HepG2 (cell line): Measurements from ENCODE around the gene SPTAN1. TPM values are rescaled to one million over a fixed set of nuclear protein-coding genes. Genes with fewer than 3 reads are reported as not detected.

Experiments used
- ATAC-seq: fragments of 200-7000 bp; cut with Tn5 transposase; 3 replicates; pipeline ENCODE4 v1.9.1; 2020; ENCODE audit warnings: mild to moderate bottlenecking, moderate library complexity
- BruUV-seq: library from RNA; stranded (reverse); fragments of 400-500 nt; replicated peaks from 2 replicates; lab custom pipeline; 2021; lab: Mats Ljungman, UMichigan
- CTCF ChIA-PET: fragments of 300-600 bp; formaldehyde crosslinking; extraction: SDS; loops from one replicate; lab custom pipeline; 2021; ENCODE audit warnings: low total read pairs, inconsistent platforms, low intra/inter-chr PET ratio; lab: Yijun Ruan, JAX
- POLR2A ChIA-PET: fragments of 350-600 bp; sonication (Branson Sonifier 250); formaldehyde crosslinking; loops from one replicate; lab custom pipeline; 2020; ENCODE audit warnings: antibody characterized with exemption, inconsistent platforms; lab: Yijun Ruan, JAX
- DNase-seq: peaks from one replicate; pipeline ENCODE4 v3.0.0-alpha.2; 2015; ENCODE audit warnings: low spot score
- FAIRE-seq: peaks from 3 replicates; lab custom pipeline; 2011; peaks lifted over from hg19 to GRCh38; lab: Jason Lieb, UNC
- H2AFZ ChIP-seq: one replicate; pipeline ENCODE4 v1.6.1; 2011; ENCODE audit warnings: low read length, inconsistent platforms
- H3K27ac ChIP-seq: fragments of 300-600 bp; 3 replicates; pipeline ENCODE4 v1.8.0; 2011; ENCODE audit warnings: mixed run types, mild to moderate bottlenecking, mixed read lengths, low read length, inconsistent platforms; ENCODE audit not compliant: insufficient read depth; ENCODE audit errors: extremely low read length
- H3K27me3 ChIP-seq, 2 experiments: fragments of 200-600 bp in 1 of 2; 2 replicates in 1 of 2; 3 replicates in 1 of 2; pipeline versions ENCODE4 v1.6.0 to v1.8.0; 2011; ENCODE audit warnings: low read length in 2 of 2, mild to moderate bottlenecking in 2 of 2, moderate library complexity in 2 of 2, inconsistent platforms in 1 of 2; ENCODE audit not compliant: insufficient read depth in 2 of 2, control insufficient read depth in 1 of 2
- H3K36me3 ChIP-seq, 2 experiments: fragments of 200-600 bp in 1 of 2; replicated peaks in 1 of 2; 2 replicates in 1 of 2; 3 replicates in 1 of 2; pipeline versions ENCODE4 v1.5.1 to v1.8.0; 2011; ENCODE audit warnings: low read length in 2 of 2, inconsistent platforms in 1 of 2; ENCODE audit not compliant: insufficient read depth in 2 of 2, control insufficient read depth in 1 of 2
- H3K4me1 ChIP-seq: 2 replicates; pipeline ENCODE4 v1.5.1; 2012; ENCODE audit warnings: low read length, inconsistent platforms; ENCODE audit not compliant: insufficient read depth
- H3K4me2 ChIP-seq: 2 replicates; pipeline ENCODE4 v1.6.0; 2011; ENCODE audit warnings: low read depth, low read length, inconsistent platforms
- H3K4me3 ChIP-seq, 3 experiments: fragments of 200-600 bp in 1 of 3; sonication (generic), shearing (Covaris generic) in 1 of 3; replicated peaks in 1 of 3; 2 replicates each; pipeline ENCODE4 v1.5.1; 2011 to 2016; ENCODE audit warnings: low read length in 3 of 3, inconsistent platforms in 2 of 3, low read depth in 2 of 3, mild to moderate bottlenecking in 2 of 3, control low read depth in 1 of 3, mixed read lengths in 1 of 3; ENCODE audit not compliant: insufficient read depth in 1 of 3
- H3K79me2 ChIP-seq: one replicate; pipeline ENCODE4 v1.6.1; 2011; ENCODE audit warnings: low read length, inconsistent platforms; ENCODE audit not compliant: insufficient read depth
- H3K9ac ChIP-seq: 2 replicates; pipeline ENCODE4 v1.6.0; 2011; ENCODE audit warnings: mild to moderate bottlenecking, low read depth, low read length, inconsistent platforms; ENCODE audit not compliant: insufficient read depth
- H3K9me3 ChIP-seq: 2 replicates; pipeline ENCODE4 v1.5.1; 2012; ENCODE audit warnings: mild to moderate bottlenecking, low read length
- H4K20me1 ChIP-seq: 2 replicates; pipeline ENCODE4 v1.6.0; 2011; ENCODE audit warnings: inconsistent platforms, mild to moderate bottlenecking, low read length, moderate library complexity; ENCODE audit not compliant: insufficient read depth
- DNMT3B ChIP-seq: conservative IDR thresholded peaks from 2 replicates; pipeline ENCODE4 v1.6.1; 2016; ENCODE audit warnings: missing biosample characterization, control low read depth
- ELF4 ChIP-seq: sonication (generic); formaldehyde crosslinking; IDR thresholded peaks from 2 replicates; pipeline ENCODE4 v1.5.0; 2020; ENCODE audit warnings: missing genetic modification reagents, mild to moderate bottlenecking, moderate library complexity, borderline replicate concordance
- KDM4B ChIP-seq: sonication (generic); formaldehyde crosslinking; IDR thresholded peaks from 2 replicates; pipeline ENCODE4 v1.4.0; 2020; ENCODE audit warnings: missing genetic modification reagents
- LCORL ChIP-seq, 2 experiments: fragments of 450-650 bp in 1 of 2; sonication (generic) in 1 of 2; formaldehyde crosslinking in 1 of 2; IDR thresholded peaks; 2 replicates each; pipeline versions ENCODE4 v1.5.0 to v1.6.1; 2017 to 2020; ENCODE audit warnings: antibody characterized with exemption in 1 of 2, missing genetic modification reagents in 1 of 2
- NBN ChIP-seq: fragments of 450-650 bp; conservative IDR thresholded peaks from 2 replicates; pipeline ENCODE4 v1.6.1; 2017
- PRDM10 ChIP-seq: sonication (generic); formaldehyde crosslinking; IDR thresholded peaks from 2 replicates; pipeline ENCODE4 v1.4.0; 2020; ENCODE audit warnings: low read depth, missing genetic modification reagents
- RFX3 ChIP-seq: IDR thresholded peaks from 2 replicates; pipeline ENCODE4 v1.6.1; 2016; ENCODE audit warnings: missing biosample characterization, missing genetic modification reagents
- SAP130 ChIP-seq: IDR thresholded peaks from 2 replicates; pipeline ENCODE4 v1.6.1; 2016; ENCODE audit warnings: low read depth
- TFDP2 ChIP-seq: sonication (generic); formaldehyde crosslinking; IDR thresholded peaks from 2 replicates; pipeline ENCODE4 v1.4.0; 2020; ENCODE audit warnings: missing genetic modification reagents
- U2AF2 ChIP-seq: fragments of 200-400 bp; formaldehyde crosslinking; IDR thresholded peaks from 2 replicates; pipeline ENCODE4 v1.6.1; 2017; ENCODE audit warnings: low read depth, mild to moderate bottlenecking, low read length
- ZBTB21 ChIP-seq: sonication (generic); formaldehyde crosslinking; IDR thresholded peaks from 2 replicates; pipeline ENCODE4 v1.4.0; 2020; ENCODE audit warnings: missing genetic modification reagents
- ZNF18 ChIP-seq: sonication (generic); formaldehyde crosslinking; IDR thresholded peaks from 2 replicates; pipeline ENCODE4 v1.8.0; 2022; ENCODE audit warnings: mild to moderate bottlenecking, missing genetic modification reagents; ENCODE audit not compliant: insufficient replicate concordance
- ZNF260 ChIP-seq: sonication (generic); formaldehyde crosslinking; IDR thresholded peaks from 2 replicates; pipeline ENCODE4 v1.4.0; 2020; ENCODE audit warnings: missing genetic modification reagents, low read depth, mild to moderate bottlenecking, borderline replicate concordance
- ZNF276 ChIP-seq: sonication (generic); formaldehyde crosslinking; IDR thresholded peaks from 2 replicates; pipeline ENCODE4 v1.4.0; 2020; ENCODE audit warnings: mild to moderate bottlenecking, low read depth, missing genetic modification reagents
- ZNF3 ChIP-seq: IDR thresholded peaks from 2 replicates; pipeline ENCODE4 v1.7.0; 2017; ENCODE audit warnings: inconsistent platforms
- ZNF484 ChIP-seq: sonication (generic); formaldehyde crosslinking; IDR thresholded peaks from 2 replicates; pipeline ENCODE4 v1.5.1; 2020; ENCODE audit warnings: mild to moderate bottlenecking, low read depth, missing genetic modification reagents, borderline replicate concordance
- ZNF749 ChIP-seq: sonication (generic); formaldehyde crosslinking; IDR thresholded peaks from 2 replicates; pipeline ENCODE4 v1.8.0; 2022; ENCODE audit warnings: mild to moderate bottlenecking, missing genetic modification reagents, moderate library complexity, borderline replicate concordance
- ZNF816 ChIP-seq: sonication (generic); formaldehyde crosslinking; IDR thresholded peaks from 2 replicates; pipeline ENCODE4 v1.8.0; 2022; ENCODE audit warnings: missing genetic modification reagents, mild to moderate bottlenecking, borderline replicate concordance
- WGBS: methylation state at CpG from one replicate; pipeline ENCODE4 v1.1.6; 2017; ENCODE audit warnings: low lambda C conversion rate; 5-methylcytosine and 5-hydroxymethylcytosine counted together
- in situ Hi-C: cut with HindIII; loops from 2 replicates; pipeline ENCODE4 v1.10.0; 2017; ENCODE audit warnings: low pct_unique_long_range_greater_than_20kb; ENCODE audit not compliant: extremely low pct_ligation_motif_present
- intact Hi-C: fragments of 100-400 bp; cut with micrococcal nuclease; formaldehyde crosslinking; loops from one replicate; pipeline ENCODE4 v1.10.0; 2022; ENCODE audit not compliant: unreplicated experiment
- polyA plus RNA-seq, 8 experiments: library from polyadenylated mRNA; depleted of rRNA in 3 of 8; stranded (reverse) in 7 of 8; unstranded in 1 of 8; fragments of >200 nt; fragmentation: Illumina TruSeq in 4 of 8; extraction: Trizol in 4 of 8; gene quantifications; 2 replicates each; pipeline versions ENCODE4 v1.2.1 to v1.2.3, GENCODE V29; 2011 to 2016; ENCODE audit warnings: low read depth in 4 of 8, missing spikeins in 1 of 8, mixed read lengths in 1 of 8; ENCODE audit not compliant: insufficient read depth in 1 of 8
- total RNA-seq, 5 experiments: library from RNA; depleted of rRNA; stranded (reverse); fragments of >200 nt; fragmentation: Illumina TruSeq; extraction: Trizol; gene quantifications; 2 replicates each; pipeline ENCODE4 v1.2.3, GENCODE V29; 2016; ENCODE audit warnings: low read depth in 1 of 5

SPTAN1 gene
- total and polyA plus RNA-seq, 2 of the 13 experiments (the other 11 are each of a cell fraction or from before 2014, with no cell fraction given): 106 to 111 TPM

- no peak overlapping the region for H3K4me3 ChIP-seq
- no peaks in the 10 kb centered on the region for H3K9me3 ChIP-seq
- CTCF ChIA-PET: no interaction called here
- intact Hi-C loops (no loop called here), in situ Hi-C loops (no loop called here)
- no peaks in the 10 kb centered on the region for H3K79me2 ChIP-seq
- POLR2A ChIA-PET: interaction anchor here (1.5 kb wide), 1 partner anchor 19 kb away, joined by 6 read pairs; no protein-coding TSS in a partner anchor
- no peaks in the 10 kb centered on the region for H3K4me1 ChIP-seq
- FAIRE-seq (no peak), DNase-seq (no peak), ATAC-seq (no peak)
- H4K20me1 ChIP-seq: no peaks in the 10 kb centered on the region
- peaks cover 8 to 43% of the 10 kb centered on the region in 2 experiments for H3K36me3 ChIP-seq
- 100% methylated on average over 4 of the region's 4 CpGs for WGBS
- no peaks in the 10 kb centered on the region for H3K27me3 ChIP-seq
- no peak overlapping the region for H3K27ac ChIP-seq
- BruUV-seq: no TSS peak
- no peak overlapping the region for H3K4me2 ChIP-seq
- no peak overlapping the region for H2AFZ ChIP-seq
- no peak overlapping the region for H3K9ac ChIP-seq
- TF ChIP-seq ZNF3 (CRISPR knock-in tag) (no peak), SAP130 (CRISPR knock-in tag) (no peak), RFX3 (CRISPR knock-in tag) (no peak), DNMT3B (no peak), U2AF2 (no peak), ELF4 (CRISPR knock-in tag) (no peak), ZNF816 (CRISPR knock-in tag) (no peak), ZNF276 (CRISPR knock-in tag) (no peak), ZNF749 (CRISPR knock-in tag) (no peak), ZNF484 (CRISPR knock-in tag) (no peak), LCORL (IDR thresholded peaks at IDR 0.05) (no peak), LCORL (CRISPR knock-in tag; IDR thresholded peaks at IDR 0.05) (no peak), ZBTB21 (CRISPR knock-in tag) (no peak), NBN (no peak), TFDP2 (CRISPR knock-in tag) (no peak), ZNF18 (CRISPR knock-in tag) (no peak), KDM4B (CRISPR knock-in tag) (no peak), PRDM10 (CRISPR knock-in tag) (no peak), ZNF260 (CRISPR knock-in tag) (no peak)
Measured at GRCh38 chr9:128532581-128532980, 19.8 kb upstream of the SPTAN1 start.
